Mucosa of descending colon (tissue), 3 donors: Measurements from ENCODE around the gene RXRA. TPM values are rescaled to one million over a fixed set of nuclear protein-coding genes. Genes with fewer than 3 reads are reported as not detected.

ENCODE experiments used
- ATAC-seq: fragments of 200-7000 bp; cut with Tn5 transposase; one replicate; pipeline ENCODE4 v1.9.1; 2020; ENCODE audit warnings: mild to moderate bottlenecking, moderate library complexity
- DNase-seq, 3 donors: peaks; one replicate each; pipeline ENCODE4 v3.0.0-alpha.2; 2020
- H3K36me3 ChIP-seq: fragments of 200-600 bp; one replicate; pipeline ENCODE4 v1.8.0; 2021; ENCODE audit warnings: low read depth, mild to moderate bottlenecking
- H3K4me1 ChIP-seq: fragments of 200-600 bp; one replicate; pipeline ENCODE4 v1.8.0; 2021; ENCODE audit warnings: low read depth, mild to moderate bottlenecking
- H3K4me3 ChIP-seq: fragments of 200-600 bp; one replicate; pipeline ENCODE4 v1.8.0; 2021; ENCODE audit warnings: mild to moderate bottlenecking
- H3K9me3 ChIP-seq: fragments of 200-600 bp; one replicate; pipeline ENCODE4 v1.8.0; 2021; ENCODE audit warnings: mild to moderate bottlenecking
- CTCF ChIP-seq: fragments of 200-600 bp; IDR thresholded peaks from one replicate; pipeline ENCODE4 v1.8.0; 2022; ENCODE audit warnings: antibody characterized with exemption, mild to moderate bottlenecking
- intact Hi-C, 2 donors: fragments of 100-400 bp; cut with DNase I in 1 of 2; cut with micrococcal nuclease in 1 of 2; formaldehyde crosslinking; loops; one replicate each; pipeline versions ENCODE4 v1.11.0 to v1.11.1; 2022; cut with DNase I, micrococcal nuclease
- total RNA-seq, 3 donors: library from RNA; stranded (reverse); fragmentation: NEBNext Ultra II Directional in 2 of 3; extraction: Animal tissue kit (Norgen Biotek cat#: 25700) in 2 of 3; gene quantifications; one replicate each; pipeline versions ENCODE4 v1.2.1 to v1.2.4, GENCODE V29; 2021 to 2023
- donor health status: DM: no; HTN: no; CAD: no; lungs with moderate emphysema.
- donor health status: DM: no; HTN: no; CAD: no.
- donor health status: DM: no; HTN: yes; CAD: no.

The RXRA gene
- total RNA-seq, 3 donors from 2014 or later, result 75.2 to 101 (median 85.3) TPM

GRCh38 chr9:134283692-134284265 lies 42.5 kb upstream of the RXRA start:
- H3K9me3 ChIP-seq, result no peaks in the 10 kb centered on the region
- DNase-seq (no peak), ATAC-seq (no peak)
- peaks cover 7% of the 10 kb centered on the region for H3K4me1 ChIP-seq
- H3K36me3 ChIP-seq, result no peaks in the 10 kb centered on the region
- no peak for TF ChIP-seq CTCF
- no peak overlapping the region for H3K4me3 ChIP-seq
- intact Hi-C loops, result no loop called here

- TF ChIP-seq CTCF, result no peak
- no peaks in the 10 kb centered on the region for H3K36me3 ChIP-seq
- DNase-seq (no peak), ATAC-seq (no peak)
- peaks cover 7% of the 10 kb centered on the region for H3K4me1 ChIP-seq
- no peaks in the 10 kb centered on the region for H3K9me3 ChIP-seq
- H3K4me3 ChIP-seq, result no peak overlapping the region
- intact Hi-C loops, result no loop called here
These were observed 42.0 kb upstream of the RXRA start for GRCh38 chr9:134284273-134284672.

GRCh38 chr9:134284741-134285140 lies 41.5 kb upstream of the RXRA start:
- intact Hi-C loops, result no loop called here
- Histone ChIP-seq H3K4me1 (peaks cover 7% of the 10 kb centered on the region), H3K36me3 (no peaks in the 10 kb centered on the region), H3K4me3 (no peak overlapping the region), H3K9me3 (no peaks in the 10 kb centered on the region)
- no peak for TF ChIP-seq CTCF
- DNase-seq (no peak), ATAC-seq (no peak)

GRCh38 chr9:134285215-134285845 lies 40.9 kb upstream of the RXRA start:
- no peaks in the 10 kb centered on the region for H3K36me3 ChIP-seq
- intact Hi-C loops, result no loop called here

GRCh38 chr9:134286471-134287245 lies 39.6 kb upstream of the RXRA start:
- H3K9me3 ChIP-seq, result no peaks in the 10 kb centered on the region
- intact Hi-C loops, result no loop called here
- no peak overlapping the region for H3K4me3 ChIP-seq
- DNase-seq (peak in 1 of 3 donors; percentile 25), ATAC-seq (no peak)
- H3K36me3 ChIP-seq, result no peaks in the 10 kb centered on the region
- TF ChIP-seq CTCF, result no peak
- H3K4me1 ChIP-seq, result peaks cover 7% of the 10 kb centered on the region

More at GRCh38 chr9:134285215-134285845, 40.9 kb upstream of the RXRA start:
- no peak for TF ChIP-seq CTCF
- DNase-seq (no peak), ATAC-seq (no peak)
- Histone ChIP-seq H3K9me3 (no peaks in the 10 kb centered on the region), H3K4me3 (no peak overlapping the region), H3K4me1 (peaks cover 7% of the 10 kb centered on the region)
